Left ventricle myocardium inferior (tissue), 1 donor: Measurements from ENCODE around the gene DUSP10. TPM values are rescaled to one million over a fixed set of nuclear protein-coding genes. Genes with fewer than 3 reads are reported as not detected.

Source experiments
- DNase-seq: peaks from one replicate; pipeline ENCODE4 v3.0.0-alpha.2; 2020
- H3K27ac ChIP-seq: fragments of 200-600 bp; replicated peaks from 2 replicates; pipeline ENCODE4 v1.8.0; 2021
- H3K27me3 ChIP-seq: fragments of 200-600 bp; 2 replicates; pipeline ENCODE4 v1.8.0; 2021; ENCODE audit warnings: low read depth
- H3K36me3 ChIP-seq: fragments of 200-600 bp; 2 replicates; pipeline ENCODE4 v1.8.0; 2021
- H3K4me1 ChIP-seq: fragments of 200-600 bp; 2 replicates; pipeline ENCODE4 v1.8.0; 2021
- H3K4me3 ChIP-seq: fragments of 200-600 bp; 2 replicates; pipeline ENCODE4 v1.8.0; 2021; ENCODE audit warnings: mild to moderate bottlenecking, moderate library complexity
- H3K9me3 ChIP-seq: fragments of 200-600 bp; replicated peaks from 2 replicates; pipeline ENCODE4 v1.8.0; 2021
- intact Hi-C: fragments of 100-400 bp; cut with micrococcal nuclease; formaldehyde crosslinking; loops from one replicate; pipeline ENCODE4 v1.11.0; 2022
- total RNA-seq: library from RNA; stranded (reverse); fragmentation: NEBNext Ultra II Directional; extraction: Animal tissue kit (Norgen Biotek cat#: 25700); gene quantifications from one replicate; pipeline ENCODE4 v1.2.1, GENCODE V29; 2021
- TF ChIP-seq, protein P1 (sequence below): fragments of 200-600 bp; IDR thresholded peaks from 2 replicates; pipeline ENCODE4 v1.8.0; 2021; ENCODE audit warnings: antibody characterized with exemption, mild to moderate bottlenecking, borderline replicate concordance
- donor health status: DM: no; HTN: yes; CAD: no; lungs with severe emphysema.

The DUSP10 gene
- total RNA-seq, 1 donor from 2014 or later, result 4.6 TPM

GRCh38 chr1:221774054-221774842, 32.4 kb upstream of the DUSP10 start:
- H3K27me3 ChIP-seq, result no peaks in the 10 kb centered on the region
- intact Hi-C loops, result no loop called here
- TF ChIP-seq, protein P1, sequence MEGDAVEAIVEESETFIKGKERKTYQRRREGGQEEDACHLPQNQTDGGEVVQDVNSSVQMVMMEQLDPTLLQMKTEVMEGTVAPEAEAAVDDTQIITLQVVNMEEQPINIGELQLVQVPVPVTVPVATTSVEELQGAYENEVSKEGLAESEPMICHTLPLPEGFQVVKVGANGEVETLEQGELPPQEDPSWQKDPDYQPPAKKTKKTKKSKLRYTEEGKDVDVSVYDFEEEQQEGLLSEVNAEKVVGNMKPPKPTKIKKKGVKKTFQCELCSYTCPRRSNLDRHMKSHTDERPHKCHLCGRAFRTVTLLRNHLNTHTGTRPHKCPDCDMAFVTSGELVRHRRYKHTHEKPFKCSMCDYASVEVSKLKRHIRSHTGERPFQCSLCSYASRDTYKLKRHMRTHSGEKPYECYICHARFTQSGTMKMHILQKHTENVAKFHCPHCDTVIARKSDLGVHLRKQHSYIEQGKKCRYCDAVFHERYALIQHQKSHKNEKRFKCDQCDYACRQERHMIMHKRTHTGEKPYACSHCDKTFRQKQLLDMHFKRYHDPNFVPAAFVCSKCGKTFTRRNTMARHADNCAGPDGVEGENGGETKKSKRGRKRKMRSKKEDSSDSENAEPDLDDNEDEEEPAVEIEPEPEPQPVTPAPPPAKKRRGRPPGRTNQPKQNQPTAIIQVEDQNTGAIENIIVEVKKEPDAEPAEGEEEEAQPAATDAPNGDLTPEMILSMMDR, result no peak

GRCh38 chr1:221773383-221773782, 31.5 kb upstream of the DUSP10 start:
- no peak overlapping the region for H3K27ac ChIP-seq
- TF ChIP-seq, protein P1, result no peak
- intact Hi-C loops, result no loop called here
- H3K9me3 ChIP-seq, result no peaks in the 10 kb centered on the region
- no peaks in the 10 kb centered on the region for H3K36me3 ChIP-seq
- no peaks in the 10 kb centered on the region for H3K27me3 ChIP-seq
- DNase-seq, result no peak
- no peaks in the 10 kb centered on the region for H3K4me1 ChIP-seq
- H3K4me3 ChIP-seq, result no peak overlapping the region

More at GRCh38 chr1:221774054-221774842, 32.4 kb upstream of the DUSP10 start:
- H3K9me3 ChIP-seq, result no peaks in the 10 kb centered on the region
- no peak overlapping the region for H3K4me3 ChIP-seq
- no peaks in the 10 kb centered on the region for H3K4me1 ChIP-seq
- no peak overlapping the region for H3K27ac ChIP-seq
- no peak for DNase-seq
- no peaks in the 10 kb centered on the region for H3K36me3 ChIP-seq

DNA sequence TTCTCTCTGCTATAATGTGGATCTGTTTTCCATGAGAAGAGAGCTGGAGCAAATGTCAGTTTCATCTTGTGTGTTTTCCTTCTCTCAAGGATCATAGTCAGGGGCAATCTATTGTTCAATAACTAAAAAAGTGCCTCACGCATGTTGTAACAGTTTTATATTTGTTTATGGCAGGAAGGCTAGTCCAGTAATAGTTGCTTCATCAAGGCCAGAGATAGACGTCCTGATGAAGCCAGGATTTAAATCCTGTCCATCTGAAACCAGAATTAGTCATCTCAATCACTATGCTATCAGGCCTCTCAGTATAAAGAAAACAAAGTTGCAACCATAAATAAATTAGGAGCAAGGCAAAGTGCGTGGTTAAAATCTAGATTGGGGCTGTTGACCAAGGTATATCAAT, 30.2 kb upstream of the DUSP10 start:
- Histone ChIP-seq H3K36me3 (no peaks in the 10 kb centered on the region), H3K27ac (no peak overlapping the region), H3K4me1 (no peaks in the 10 kb centered on the region), H3K4me3 (no peak overlapping the region), H3K27me3 (no peaks in the 10 kb centered on the region), H3K9me3 (no peaks in the 10 kb centered on the region)
- no peak for DNase-seq
- TF ChIP-seq, protein P1, result no peak
- intact Hi-C loops, result no loop called here

GRCh38 chr1:221768444-221769066, 26.7 kb upstream of the DUSP10 start:
- intact Hi-C loops, result no loop called here
- Histone ChIP-seq H3K4me3 (no peak overlapping the region), H3K27me3 (no peaks in the 10 kb centered on the region), H3K9me3 (no peaks in the 10 kb centered on the region), H3K27ac (no peak overlapping the region), H3K36me3 (no peaks in the 10 kb centered on the region), H3K4me1 (no peaks in the 10 kb centered on the region)
- TF ChIP-seq, protein P1, result no peak
- DNase-seq, result no peak

DNA sequence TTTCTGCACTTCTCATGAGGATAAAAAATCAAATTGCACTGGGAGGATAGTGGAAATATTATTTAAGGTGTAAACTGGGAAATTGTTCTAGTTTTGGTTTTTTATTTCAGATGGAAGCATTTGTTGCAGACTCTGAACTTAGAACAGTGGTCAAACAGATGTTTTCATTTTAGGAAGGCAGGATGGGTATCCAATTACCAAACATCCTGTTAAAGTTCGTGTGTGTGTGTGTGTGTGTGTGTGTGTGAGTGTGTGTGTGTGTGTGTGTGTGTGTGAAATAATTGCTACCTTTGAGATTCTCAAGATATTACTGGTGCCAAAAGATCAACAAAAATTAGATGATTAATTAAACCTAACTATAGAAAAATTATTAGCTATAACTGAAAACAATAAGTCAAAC, 24.3 kb upstream of the DUSP10 start:
- no peaks in the 10 kb centered on the region for H3K9me3 ChIP-seq

More for the DNA sequence above, 24.3 kb upstream of the DUSP10 start:
- Histone ChIP-seq H3K27me3 (no peaks in the 10 kb centered on the region), H3K27ac (no peak overlapping the region), H3K4me1 (peaks cover 8% of the 10 kb centered on the region), H3K4me3 (no peak overlapping the region), H3K36me3 (no peaks in the 10 kb centered on the region)
- TF ChIP-seq, protein P1, result no peak
- intact Hi-C loops, result no loop called here
- DNase-seq, result no peak
